H9 (cell line): Measurements from ENCODE around the gene RCAN2. TPM values are rescaled to one million over a fixed set of nuclear protein-coding genes. Genes with fewer than 3 reads are reported as not detected.

Experiments
- DNase-seq: peaks from one replicate; pipeline ENCODE4 v3.0.0-alpha.2; 2017
- H2AFZ ChIP-seq: one replicate; pipeline ENCODE4 v1.6.1; 2013; ENCODE audit warnings: mild to moderate bottlenecking, low read length, control low read depth, moderate library complexity
- H2AK5ac ChIP-seq: 2 replicates; pipeline ENCODE4 v1.6.1; 2013; ENCODE audit warnings: low read length, control low read depth, mixed read lengths; ENCODE audit not compliant: insufficient read length
- H2BK120ac ChIP-seq: one replicate; pipeline ENCODE4 v1.6.1; 2013; ENCODE audit warnings: low read depth, mild to moderate bottlenecking, low read length, control low read depth, inconsistent platforms; ENCODE audit not compliant: poor library complexity, severe bottlenecking
- H2BK12ac ChIP-seq: 2 replicates; pipeline ENCODE4 v1.6.1; 2013; ENCODE audit warnings: low read length, control low read depth, mixed read lengths, low read depth; ENCODE audit not compliant: insufficient read length
- H2BK15ac ChIP-seq: 2 replicates; pipeline ENCODE4 v1.6.1; 2013; ENCODE audit warnings: low read depth, low read length, control low read depth
- H2BK20ac ChIP-seq: one replicate; pipeline ENCODE4 v1.6.1; 2013; ENCODE audit warnings: low read depth, mild to moderate bottlenecking, low read length, control low read depth, inconsistent platforms; ENCODE audit not compliant: poor library complexity, severe bottlenecking
- H2BK5ac ChIP-seq: 2 replicates; pipeline ENCODE4 v1.6.1; 2013; ENCODE audit warnings: low read length, control low read depth, mixed read lengths; ENCODE audit not compliant: insufficient read length
- H3K14ac ChIP-seq: 2 replicates; pipeline ENCODE4 v1.6.1; 2013; ENCODE audit warnings: low read length, control low read depth; ENCODE audit not compliant: insufficient read depth
- H3K18ac ChIP-seq: 2 replicates; pipeline ENCODE4 v1.6.1; 2013; ENCODE audit warnings: low read depth, mild to moderate bottlenecking, mixed read lengths, low read length, control low read depth; ENCODE audit not compliant: insufficient read length
- H3K23ac ChIP-seq: 2 replicates; pipeline ENCODE4 v1.6.1; 2013; ENCODE audit warnings: low read length, control low read depth, mixed read lengths, low read depth; ENCODE audit not compliant: insufficient read length
- H3K23me2 ChIP-seq: 2 replicates; pipeline ENCODE4 v1.6.1; 2013; ENCODE audit warnings: low read depth, mild to moderate bottlenecking, mixed read lengths, low read length, control low read depth; ENCODE audit not compliant: insufficient read length, poor library complexity, severe bottlenecking
- H3K27ac ChIP-seq: 2 replicates; pipeline ENCODE4 v1.5.1; 2013; ENCODE audit warnings: low read length, control low read depth, mixed read lengths, low read depth; ENCODE audit not compliant: insufficient read length
- H3K27me3 ChIP-seq: 2 replicates; pipeline ENCODE4 v1.6.1; 2013; ENCODE audit warnings: low read length, control low read depth, inconsistent platforms; ENCODE audit not compliant: insufficient read depth
- H3K4ac ChIP-seq: 2 replicates; pipeline ENCODE4 v1.6.1; 2013; ENCODE audit warnings: low read depth, mild to moderate bottlenecking, control low read depth, inconsistent platforms, low read length, moderate library complexity
- H3K4me1 ChIP-seq: 2 replicates; pipeline ENCODE4 v1.6.1; 2013; ENCODE audit warnings: low read length, control low read depth, inconsistent platforms; ENCODE audit not compliant: insufficient read depth
- H3K4me2 ChIP-seq: 2 replicates; pipeline ENCODE4 v1.6.1; 2013; ENCODE audit warnings: low read length, control low read depth, mixed read lengths; ENCODE audit not compliant: insufficient read length, insufficient read depth
- H3K56ac ChIP-seq: 2 replicates; pipeline ENCODE4 v1.6.1; 2013; ENCODE audit warnings: low read depth, mild to moderate bottlenecking, mixed read lengths, low read length, control low read depth; ENCODE audit not compliant: insufficient read length
- H3K79me1 ChIP-seq: 2 replicates; pipeline ENCODE4 v1.6.1; 2013; ENCODE audit warnings: low read depth, mild to moderate bottlenecking, moderate library complexity, low read length, control low read depth, inconsistent platforms; ENCODE audit not compliant: insufficient read depth, poor library complexity, severe bottlenecking
- H3K79me2 ChIP-seq: 2 replicates; pipeline ENCODE4 v1.6.1; 2013; ENCODE audit warnings: low read length, control low read depth, inconsistent platforms; ENCODE audit not compliant: insufficient read depth
- H3K9ac ChIP-seq: 2 replicates; pipeline ENCODE4 v1.6.1; 2013; ENCODE audit warnings: low read length, control low read depth, mixed read lengths; ENCODE audit not compliant: insufficient read length; ENCODE audit errors: extremely low read depth
- H3K9me3 ChIP-seq: one replicate; pipeline ENCODE4 v1.6.1; 2013; ENCODE audit warnings: low read depth, low read length, inconsistent platforms; ENCODE audit not compliant: control insufficient read depth
- H3T11ph ChIP-seq: one replicate; pipeline ENCODE4 v1.6.1; 2013; ENCODE audit warnings: mild to moderate bottlenecking, low read length, control low read depth, inconsistent platforms
- H4K20me1 ChIP-seq: one replicate; pipeline ENCODE4 v1.6.1; 2013; ENCODE audit not compliant: control insufficient read depth, insufficient read length, insufficient read depth
- H4K5ac ChIP-seq: 2 replicates; pipeline ENCODE4 v1.6.1; 2013; ENCODE audit warnings: low read depth, mild to moderate bottlenecking, mixed read lengths, low read length, control low read depth; ENCODE audit not compliant: insufficient read length
- H4K8ac ChIP-seq: replicated peaks from 2 replicates; pipeline ENCODE4 v1.6.1; 2013; ENCODE audit warnings: low read length, control low read depth, mixed read lengths, low read depth; ENCODE audit not compliant: insufficient read length
- H4K91ac ChIP-seq: 2 replicates; pipeline ENCODE4 v1.6.1; 2013; ENCODE audit warnings: low read depth, mild to moderate bottlenecking, moderate library complexity, mixed read lengths, low read length, control low read depth; ENCODE audit not compliant: insufficient read length
- H3K27ac Mint-ChIP-seq, 3 experiments: 2 replicates in 2 of 3; 3 replicates in 1 of 3; pipeline ENCODE4 v1.8.0; 2020 to 2021; ENCODE audit warnings: mixed read lengths in 3 of 3, mild to moderate bottlenecking in 1 of 3, moderate library complexity in 1 of 3
- H3K27me3 Mint-ChIP-seq: 2 replicates; pipeline ENCODE4 v1.8.0; 2021; ENCODE audit warnings: low read depth, mild to moderate bottlenecking, moderate library complexity, mixed read lengths
- H3K36me3 Mint-ChIP-seq, 3 experiments: 2 replicates in 2 of 3; 3 replicates in 1 of 3; pipeline ENCODE4 v1.8.0; 2020 to 2021; ENCODE audit warnings: low read depth in 3 of 3, mixed read lengths in 3 of 3; ENCODE audit not compliant: insufficient read depth in 1 of 3
- H3K4me1 Mint-ChIP-seq, 2 experiments: 2 replicates each; pipeline ENCODE4 v1.8.0; 2020; ENCODE audit warnings: mixed read lengths in 2 of 2
- H3K4me3 Mint-ChIP-seq, 2 experiments: 2 replicates in 1 of 2; 3 replicates in 1 of 2; pipeline ENCODE4 v1.8.0; 2020 to 2021; ENCODE audit warnings: mild to moderate bottlenecking in 2 of 2, mixed read lengths in 2 of 2, moderate library complexity in 1 of 2
- H3K9me3 Mint-ChIP-seq, 2 experiments: 2 replicates in 1 of 2; 3 replicates in 1 of 2; pipeline ENCODE4 v1.8.0; 2020; ENCODE audit warnings: mild to moderate bottlenecking in 2 of 2, mixed read lengths in 2 of 2, moderate library complexity in 1 of 2
- WGBS: extraction: QIAGEN DNeasy Blood & Tissue Kit; methylation state at CpG from one replicate; pipeline ENCODE4 v1.1.7; 2013; ENCODE audit warnings: missing lambda C conversion rate, low lambda C conversion rate, mixed read lengths; ENCODE audit not compliant: insufficient read length; ENCODE audit errors: extremely low coverage; 5-methylcytosine and 5-hydroxymethylcytosine counted together
- total RNA-seq: library from RNA; stranded (reverse); gene quantifications from 2 replicates; pipeline ENCODE4 v1.2.1, GENCODE V29; 2021
- TF ChIP-seq, protein P1 (sequence below): fragments of 200-600 bp; sonication (generic); conservative IDR thresholded peaks from 3 replicates; pipeline ENCODE4 v1.8.0; 2021; ENCODE audit warnings: antibody characterized with exemption, mild to moderate bottlenecking

RCAN2 gene
- total RNA-seq, 1 experiment from 2014 or later: 3.0 TPM

DNA sequence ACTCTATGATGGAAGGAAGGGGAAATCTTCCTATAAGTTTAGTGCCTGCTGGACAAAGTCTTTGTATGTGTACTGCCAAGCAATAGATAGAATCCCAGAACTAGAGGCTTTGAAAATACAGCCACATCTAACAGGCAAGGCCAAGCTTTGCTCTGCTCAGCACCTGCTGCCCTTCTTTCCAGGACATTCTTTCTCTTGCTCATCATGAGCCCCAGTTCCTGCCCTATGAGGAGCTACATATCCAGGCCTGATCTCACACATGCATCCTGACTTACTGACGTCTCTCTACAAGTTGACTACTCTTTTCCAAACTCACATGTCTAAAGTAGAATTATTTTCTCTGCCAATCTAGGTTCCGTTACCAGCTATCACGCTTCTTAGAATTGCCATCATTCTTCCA, 256.0 kb downstream of the RCAN2 start:
- H3K14ac ChIP-seq: no peak overlapping the region
- no CpG with 5 or more reads among the region's 3 CpGs for WGBS
- no peaks in the 10 kb centered on the region for H3K9me3 ChIP-seq
- no peak overlapping the region for H4K5ac ChIP-seq
- H2BK20ac ChIP-seq: no peak overlapping the region
- no peak overlapping the region for H3K18ac ChIP-seq
- H3K4me3 Mint-ChIP-seq: no peak overlapping the region
- H3K27ac Mint-ChIP-seq: no peak overlapping the region
- H2AFZ ChIP-seq: no peak overlapping the region
- H2BK120ac ChIP-seq: no peak overlapping the region
- no peak overlapping the region for H3K4me2 ChIP-seq
- no peak overlapping the region for H4K8ac ChIP-seq
- H3K27me3 Mint-ChIP-seq: peaks cover 5% of the 10 kb centered on the region
- H3K79me1 ChIP-seq: no peaks in the 10 kb centered on the region
- no peak overlapping the region for H3K4ac ChIP-seq
- H3K9me3 Mint-ChIP-seq: peaks cover 10 to 13% of the 10 kb centered on the region in 2 experiments
- no peaks in the 10 kb centered on the region for H3K79me2 ChIP-seq
- H3K36me3 Mint-ChIP-seq: peaks cover 5 to 7% (median 6%) of the 10 kb centered on the region in 3 experiments
- no peaks in the 10 kb centered on the region for H3K27me3 ChIP-seq
- no peak for DNase-seq
- H4K20me1 ChIP-seq: no peaks in the 10 kb centered on the region
- no peak overlapping the region for H2BK15ac ChIP-seq
- H3K27ac ChIP-seq: no peak overlapping the region
- H3T11ph ChIP-seq: no peak overlapping the region
- TF ChIP-seq, protein P1, sequence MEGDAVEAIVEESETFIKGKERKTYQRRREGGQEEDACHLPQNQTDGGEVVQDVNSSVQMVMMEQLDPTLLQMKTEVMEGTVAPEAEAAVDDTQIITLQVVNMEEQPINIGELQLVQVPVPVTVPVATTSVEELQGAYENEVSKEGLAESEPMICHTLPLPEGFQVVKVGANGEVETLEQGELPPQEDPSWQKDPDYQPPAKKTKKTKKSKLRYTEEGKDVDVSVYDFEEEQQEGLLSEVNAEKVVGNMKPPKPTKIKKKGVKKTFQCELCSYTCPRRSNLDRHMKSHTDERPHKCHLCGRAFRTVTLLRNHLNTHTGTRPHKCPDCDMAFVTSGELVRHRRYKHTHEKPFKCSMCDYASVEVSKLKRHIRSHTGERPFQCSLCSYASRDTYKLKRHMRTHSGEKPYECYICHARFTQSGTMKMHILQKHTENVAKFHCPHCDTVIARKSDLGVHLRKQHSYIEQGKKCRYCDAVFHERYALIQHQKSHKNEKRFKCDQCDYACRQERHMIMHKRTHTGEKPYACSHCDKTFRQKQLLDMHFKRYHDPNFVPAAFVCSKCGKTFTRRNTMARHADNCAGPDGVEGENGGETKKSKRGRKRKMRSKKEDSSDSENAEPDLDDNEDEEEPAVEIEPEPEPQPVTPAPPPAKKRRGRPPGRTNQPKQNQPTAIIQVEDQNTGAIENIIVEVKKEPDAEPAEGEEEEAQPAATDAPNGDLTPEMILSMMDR: no peak
- H3K4me1 ChIP-seq: no peaks in the 10 kb centered on the region
- H3K56ac ChIP-seq: no peak overlapping the region
- no peaks in the 10 kb centered on the region for H3K23me2 ChIP-seq
- H3K9ac ChIP-seq: no peak overlapping the region
- H3K23ac ChIP-seq: no peak overlapping the region
- no peak overlapping the region for H2BK12ac ChIP-seq
- no peak overlapping the region for H4K91ac ChIP-seq
- H2BK5ac ChIP-seq: no peak overlapping the region
- H3K4me1 Mint-ChIP-seq: no peaks in the 10 kb centered on the region
- no peak overlapping the region for H2AK5ac ChIP-seq
